Caco-2 (cell line): ENCODE results near the gene SLIT2. TPM values are rescaled to one million over a fixed set of nuclear protein-coding genes. Genes with fewer than 3 reads are reported as not detected.

ENCODE experiments used
- Bru-seq: library from RNA; stranded (reverse); fragments of 400-500 nt; gene quantifications from one replicate; lab custom pipeline; 2021; lab: Mats Ljungman, UMichigan
- BruChase-seq, 2 experiments: library from RNA; stranded (reverse); fragments of 400-500 nt; gene quantifications; one replicate each; lab custom pipeline; 2021; lab: Mats Ljungman, UMichigan
- BruUV-seq: library from RNA; stranded (reverse); fragments of 400-500 nt; replicated peaks from 2 replicates; lab custom pipeline; 2021; lab: Mats Ljungman, UMichigan
- CTCF ChIA-PET: fragments of 300-600 bp; sonication (Branson Sonifier 250); formaldehyde crosslinking; loops from one replicate; lab custom pipeline; 2022; ENCODE audit warnings: antibody characterized with exemption; lab: Charles Lee
- POLR2A ChIA-PET: fragments of 300-600 bp; sonication (Branson Sonifier 250); formaldehyde crosslinking; loops from one replicate; lab custom pipeline; 2022; ENCODE audit warnings: antibody characterized with exemption; lab: Charles Lee
- DNase-seq, 2 experiments: peaks; one replicate each; pipeline versions ENCODE4 v3.0.0 to v3.0.0-alpha.2; 2020 to 2022
- H3K27me3 ChIP-seq: replicated peaks from 2 replicates; pipeline ENCODE4 v1.6.0; 2011; ENCODE audit warnings: low read length; ENCODE audit not compliant: control insufficient read depth, insufficient read depth
- H3K36me3 ChIP-seq: 2 replicates; pipeline ENCODE4 v1.5.1; 2011; ENCODE audit warnings: low read length; ENCODE audit not compliant: control insufficient read depth, insufficient read depth
- H3K4me1 ChIP-seq: fragments of 250-450 bp; sonication (Bioruptor Pico); 2 replicates; pipeline ENCODE4 v1.5.1; 2020; ENCODE audit warnings: mild to moderate bottlenecking
- H3K4me3 ChIP-seq: 2 replicates; pipeline ENCODE4 v1.5.1; 2011; ENCODE audit warnings: low read depth, mild to moderate bottlenecking, control low read depth, low read length
- H3K9me3 ChIP-seq: fragments of 250-450 bp; sonication (Bioruptor Pico); 2 replicates; pipeline ENCODE4 v1.5.1; 2020; ENCODE audit warnings: mild to moderate bottlenecking, moderate library complexity
- H3K27ac Mint-ChIP-seq: one replicate; pipeline ENCODE4 v1.8.0; 2022; ENCODE audit warnings: mixed read lengths; ENCODE audit not compliant: unreplicated experiment
- H3K27me3 Mint-ChIP-seq: one replicate; pipeline ENCODE4 v1.8.0; 2022; ENCODE audit warnings: mixed read lengths; ENCODE audit not compliant: insufficient read depth, unreplicated experiment
- H3K36me3 Mint-ChIP-seq: one replicate; pipeline ENCODE4 v1.8.0; 2022; ENCODE audit warnings: mild to moderate bottlenecking, mixed read lengths; ENCODE audit not compliant: insufficient read depth, unreplicated experiment
- H3K4me1 Mint-ChIP-seq: one replicate; pipeline ENCODE4 v1.8.0; 2022; ENCODE audit warnings: low read depth, mixed read lengths; ENCODE audit not compliant: unreplicated experiment
- H3K4me3 Mint-ChIP-seq: one replicate; pipeline ENCODE4 v1.8.0; 2022; ENCODE audit warnings: mild to moderate bottlenecking, moderate library complexity, mixed read lengths; ENCODE audit not compliant: unreplicated experiment
- H3K9me3 Mint-ChIP-seq: one replicate; pipeline ENCODE4 v1.8.0; 2022; ENCODE audit warnings: mixed read lengths; ENCODE audit not compliant: unreplicated experiment
- intact Hi-C: fragments of 100-400 bp; cut with micrococcal nuclease; formaldehyde crosslinking; loops from one replicate; pipeline ENCODE4 v1.10.0; 2022; ENCODE audit not compliant: unreplicated experiment
- long read RNA-seq: library from polyadenylated mRNA; stranded (forward); transcript quantifications from one replicate; pipeline ENCODE4 v2.0.0, GENCODE V29; 2022
- total RNA-seq: library from RNA; stranded (reverse); gene quantifications from 2 replicates; pipeline ENCODE4 v1.2.3, GENCODE V29; 2022
- TF ChIP-seq, protein P1 (sequence below), 2 experiments: fragments of 200-600 bp in 1 of 2; IDR thresholded peaks; 1 replicate in 1 of 2; 2 replicates in 1 of 2; pipeline versions ENCODE4 v1.5.1 to v1.8.0; 2011 to 2022; ENCODE audit warnings: antibody characterized with exemption in 1 of 2, control low read depth in 1 of 2, inconsistent platforms in 1 of 2, low read depth in 1 of 2, low read length in 1 of 2, mild to moderate bottlenecking in 1 of 2, moderate library complexity in 1 of 2; ENCODE audit not compliant: insufficient read depth in 1 of 2, severe bottlenecking in 1 of 2, unreplicated experiment in 1 of 2

The SLIT2 gene, protein sequence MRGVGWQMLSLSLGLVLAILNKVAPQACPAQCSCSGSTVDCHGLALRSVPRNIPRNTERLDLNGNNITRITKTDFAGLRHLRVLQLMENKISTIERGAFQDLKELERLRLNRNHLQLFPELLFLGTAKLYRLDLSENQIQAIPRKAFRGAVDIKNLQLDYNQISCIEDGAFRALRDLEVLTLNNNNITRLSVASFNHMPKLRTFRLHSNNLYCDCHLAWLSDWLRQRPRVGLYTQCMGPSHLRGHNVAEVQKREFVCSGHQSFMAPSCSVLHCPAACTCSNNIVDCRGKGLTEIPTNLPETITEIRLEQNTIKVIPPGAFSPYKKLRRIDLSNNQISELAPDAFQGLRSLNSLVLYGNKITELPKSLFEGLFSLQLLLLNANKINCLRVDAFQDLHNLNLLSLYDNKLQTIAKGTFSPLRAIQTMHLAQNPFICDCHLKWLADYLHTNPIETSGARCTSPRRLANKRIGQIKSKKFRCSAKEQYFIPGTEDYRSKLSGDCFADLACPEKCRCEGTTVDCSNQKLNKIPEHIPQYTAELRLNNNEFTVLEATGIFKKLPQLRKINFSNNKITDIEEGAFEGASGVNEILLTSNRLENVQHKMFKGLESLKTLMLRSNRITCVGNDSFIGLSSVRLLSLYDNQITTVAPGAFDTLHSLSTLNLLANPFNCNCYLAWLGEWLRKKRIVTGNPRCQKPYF (N-terminal part only)
- total RNA-seq (0.68 and 0.72 TPM in 2 replicates), Bru-seq, nascent RNA (percentile 22 among the genes with signal in this experiment), BruChase-seq, experiment 1, labeled RNA remaining after a 2-hour chase (percentile 25 among the genes with signal in this experiment), BruChase-seq, experiment 2, labeled RNA remaining after a 6-hour chase (percentile 22 among the genes with signal in this experiment)
- long read RNA-seq, full-length matches to known transcripts: 1 of 1 reads
- long read RNA-seq, partial matches to known transcripts: 0 of 1 reads
- long read RNA-seq, other reads (novel, unspliced or antisense): 0 of 1 reads

GRCh38 chr4:20251796-20252655 lies at the start of gene SLIT2:
Gene SLIT2, plus strand, starts transcription at chr4:20251905. Its CDS starts 1,911 bp downstream, at chr4:20253816.
- H3K4me1 ChIP-seq: no peaks in the 10 kb centered on the region
- Mint-ChIP-seq H3K36me3 (peaks cover 6% of the 10 kb centered on the region), H3K9me3 (no peaks in the 10 kb centered on the region), H3K27ac (no peak within 1 kb of the TSS), H3K27me3 (peaks cover 13% of the 10 kb centered on the region), H3K4me3 (peak within 1 kb of the TSS; percentile 72), H3K4me1 (no peaks in the 10 kb centered on the region)
- no TSS peak for BruUV-seq
- peak; percentile 78 to 84 for DNase-seq
- intact Hi-C loops: no loop called here
- CTCF ChIA-PET: no interaction called here
- peak within 1 kb of the TSS; percentile 46 for H3K4me3 ChIP-seq
- no peaks in the 10 kb centered on the region; the same call in 1 of the 2 replicates for H3K27me3 ChIP-seq
- POLR2A ChIA-PET: no interaction called here
- H3K36me3 ChIP-seq: no peaks in the 10 kb centered on the region
- H3K9me3 ChIP-seq: no peaks in the 10 kb centered on the region
- TF ChIP-seq, protein P1, sequence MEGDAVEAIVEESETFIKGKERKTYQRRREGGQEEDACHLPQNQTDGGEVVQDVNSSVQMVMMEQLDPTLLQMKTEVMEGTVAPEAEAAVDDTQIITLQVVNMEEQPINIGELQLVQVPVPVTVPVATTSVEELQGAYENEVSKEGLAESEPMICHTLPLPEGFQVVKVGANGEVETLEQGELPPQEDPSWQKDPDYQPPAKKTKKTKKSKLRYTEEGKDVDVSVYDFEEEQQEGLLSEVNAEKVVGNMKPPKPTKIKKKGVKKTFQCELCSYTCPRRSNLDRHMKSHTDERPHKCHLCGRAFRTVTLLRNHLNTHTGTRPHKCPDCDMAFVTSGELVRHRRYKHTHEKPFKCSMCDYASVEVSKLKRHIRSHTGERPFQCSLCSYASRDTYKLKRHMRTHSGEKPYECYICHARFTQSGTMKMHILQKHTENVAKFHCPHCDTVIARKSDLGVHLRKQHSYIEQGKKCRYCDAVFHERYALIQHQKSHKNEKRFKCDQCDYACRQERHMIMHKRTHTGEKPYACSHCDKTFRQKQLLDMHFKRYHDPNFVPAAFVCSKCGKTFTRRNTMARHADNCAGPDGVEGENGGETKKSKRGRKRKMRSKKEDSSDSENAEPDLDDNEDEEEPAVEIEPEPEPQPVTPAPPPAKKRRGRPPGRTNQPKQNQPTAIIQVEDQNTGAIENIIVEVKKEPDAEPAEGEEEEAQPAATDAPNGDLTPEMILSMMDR (IDR thresholded peaks at IDR 0.05; ENCODE audit: insufficient read depth in 1 of 2, low read depth in 1 of 2, low read length in 1 of 2, severe bottlenecking in 1 of 2, unreplicated experiment in 1 of 2): peak in 1 of 2 experiments; percentile 36

DNA sequence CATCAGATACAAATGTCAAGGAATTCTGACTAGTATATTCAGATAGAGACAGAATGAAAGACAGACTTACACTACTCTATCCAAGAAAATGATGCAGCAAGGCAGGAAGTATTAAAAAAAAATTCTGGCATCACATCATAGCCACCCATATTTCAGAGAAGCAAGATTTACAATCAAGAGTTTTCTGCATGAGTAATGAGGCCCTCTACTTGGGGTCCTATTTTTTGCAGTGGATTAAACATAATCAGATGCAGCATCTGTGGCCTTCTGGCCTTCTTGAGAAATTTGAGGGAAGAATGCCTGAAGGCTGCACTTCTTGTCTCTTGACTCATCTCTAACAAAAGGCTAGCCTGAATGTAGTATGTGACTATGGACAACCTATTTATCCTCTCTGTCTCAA lies 48.2 kb upstream of the SLIT2 start:
- intact Hi-C loops: no loop called here
- CTCF ChIA-PET: no interaction called here
- no TSS peak for BruUV-seq
- TF ChIP-seq, protein P1 (IDR thresholded peaks at IDR 0.05; ENCODE audit: insufficient read depth in 1 of 2, low read depth in 1 of 2, low read length in 1 of 2, severe bottlenecking in 1 of 2, unreplicated experiment in 1 of 2): no peak
- Mint-ChIP-seq H3K27me3 (no peaks in the 10 kb centered on the region), H3K27ac (no peak overlapping the region), H3K4me1 (no peaks in the 10 kb centered on the region), H3K36me3 (no peaks in the 10 kb centered on the region), H3K4me3 (no peak overlapping the region), H3K9me3 (no peaks in the 10 kb centered on the region)
- H3K4me3 ChIP-seq: no peak overlapping the region
- no peaks in the 10 kb centered on the region for H3K36me3 ChIP-seq
- POLR2A ChIA-PET: no interaction called here
- no peaks in the 10 kb centered on the region for H3K9me3 ChIP-seq
- H3K27me3 ChIP-seq: no peaks in the 10 kb centered on the region
- DNase-seq: no peak
- no peaks in the 10 kb centered on the region for H3K4me1 ChIP-seq
